ENCODE data around the gene PAM.
"Not testable (repeated sequence)": the region's sequence is repeated elsewhere in the genome, so short reads cannot be mapped to it uniquely, and the experiment has no call there.

Gene PAM

DNA sequence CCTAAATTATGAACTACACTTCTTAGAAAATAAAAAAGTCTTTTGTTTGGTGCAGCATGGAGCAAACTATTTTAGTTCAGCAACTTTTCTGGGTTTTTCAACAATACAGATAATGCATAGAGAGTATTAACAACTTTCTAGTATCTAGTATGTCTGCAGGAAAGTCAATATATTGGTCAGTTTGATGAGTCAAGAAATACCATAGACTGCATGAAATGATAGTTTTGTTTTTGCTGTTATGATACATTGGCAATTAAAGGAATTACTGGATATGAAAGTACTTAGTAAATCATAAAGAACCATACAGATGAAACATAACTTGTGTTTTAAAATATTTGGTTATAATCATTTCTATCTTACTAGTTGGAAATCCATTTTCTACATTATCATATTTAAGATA lies 191.3 kb downstream of the PAM start:
- peak; percentile 16 for DNase-seq

GRCh38 chr5:102946971-102947370 lies 191.9 kb downstream of the PAM start:
- no peak for DNase-seq

GRCh38 chr5:102955488-102955887 lies 200.4 kb downstream of the PAM start:
- no peak for DNase-seq

- DNase-seq = no peak
Observed at GRCh38 chr5:102956599-102956998, 201.5 kb downstream of the PAM start.

- DNase-seq = no peak
Observed at GRCh38 chr5:102957141-102957540, 202.0 kb downstream of the PAM start.

DNA sequence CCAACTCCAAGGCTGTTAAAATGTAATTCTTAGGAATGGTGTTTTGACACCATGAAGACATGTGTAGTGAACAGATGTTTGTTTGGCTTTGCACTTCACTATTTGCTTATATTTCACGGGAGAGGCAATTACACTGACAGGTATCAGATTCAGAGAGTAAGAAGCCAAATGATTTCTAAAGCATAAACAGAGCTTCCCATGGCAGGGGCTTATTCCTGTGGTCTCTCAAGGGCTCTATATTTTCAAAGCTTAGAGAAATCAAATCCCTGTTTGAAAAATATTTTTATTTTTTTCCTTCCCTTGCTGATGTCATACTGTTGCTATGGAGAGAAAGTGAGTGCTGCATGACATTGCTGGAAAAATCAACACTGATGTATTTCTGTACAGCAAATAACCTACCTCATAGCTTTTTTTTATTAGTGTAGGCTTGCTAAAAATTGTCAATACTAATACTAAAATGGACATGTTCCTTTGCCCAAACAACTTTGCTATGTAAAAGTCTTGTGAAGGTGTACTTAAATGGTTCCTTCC lies 203.4 kb downstream of the PAM start:
- no peak for DNase-seq

- DNase-seq = peak; percentile 56
Observed at GRCh38 chr5:102959055-102959454, 203.9 kb downstream of the PAM start.

DNA sequence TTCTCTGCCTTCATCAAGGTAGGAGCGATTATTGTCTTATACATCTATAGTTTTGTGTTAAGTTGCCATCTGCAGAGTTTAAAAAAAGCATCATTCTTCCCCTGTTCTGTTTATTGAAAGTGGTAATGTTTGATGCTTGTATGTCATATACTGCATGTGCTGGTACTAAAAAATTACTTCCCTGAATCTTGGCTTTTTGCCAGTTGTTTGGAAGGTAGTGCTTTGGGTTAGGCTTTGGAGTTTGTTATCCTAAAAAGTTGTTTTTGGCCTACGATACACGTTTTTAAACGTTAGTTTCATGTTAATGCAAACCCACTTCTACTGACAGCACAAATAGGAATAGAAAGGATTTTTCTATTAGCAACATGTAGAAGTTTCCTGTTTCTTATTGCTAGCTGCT lies 206.6 kb downstream of the PAM start:
- DNase-seq = no peak

DNA sequence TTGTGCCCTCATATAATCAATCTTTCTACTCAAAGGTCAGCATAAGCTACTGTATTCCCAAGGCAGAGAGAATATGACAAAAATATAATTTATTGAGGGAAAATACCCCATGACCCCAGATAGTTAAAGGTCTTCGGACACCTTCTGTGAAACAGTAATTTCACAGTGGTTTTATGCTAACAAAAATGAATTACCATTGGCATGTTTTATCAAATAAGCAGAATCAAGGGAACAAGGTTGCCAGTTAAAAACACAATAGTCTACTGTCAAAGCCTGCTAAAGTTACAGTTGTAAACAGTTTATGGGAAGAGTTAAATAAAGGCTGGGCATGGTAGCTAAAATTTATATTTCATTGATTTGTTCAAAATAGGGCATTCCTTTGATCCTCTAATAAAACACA lies 210.5 kb downstream of the PAM start:
- no peak for DNase-seq

- no peak for DNase-seq
Observed at GRCh38 chr5:102969641-102970040, 214.5 kb downstream of the PAM start.

DNA sequence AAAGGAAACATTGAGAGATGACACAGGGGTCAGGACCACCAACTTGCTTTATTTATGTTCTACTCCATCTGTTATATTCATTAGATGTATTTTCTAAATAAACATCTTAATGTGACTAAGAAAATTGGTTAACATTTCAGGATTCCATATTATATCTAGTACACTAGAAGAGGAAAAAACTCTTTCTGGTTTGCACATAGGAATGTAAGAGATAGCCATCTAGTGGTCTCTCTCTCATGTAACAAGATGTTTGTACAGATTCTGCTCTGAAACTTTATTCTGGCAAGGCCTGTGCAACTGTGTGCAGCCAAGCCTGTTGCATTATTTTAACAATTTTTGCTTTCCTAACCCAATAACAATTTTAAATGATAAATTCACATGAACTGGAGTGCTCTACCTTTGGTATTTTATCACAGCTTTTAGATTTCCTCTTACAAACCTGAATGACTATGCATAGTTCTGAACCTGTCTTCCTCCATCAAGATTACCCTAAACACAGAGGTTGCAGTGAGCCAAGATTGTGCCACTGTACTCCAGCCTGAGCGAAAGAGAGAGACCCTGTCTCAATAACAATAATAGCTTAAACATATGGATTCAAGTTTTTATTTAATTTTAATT lies 216.7 kb downstream of the PAM start:
- DNase-seq = peak; percentile 11

DNA sequence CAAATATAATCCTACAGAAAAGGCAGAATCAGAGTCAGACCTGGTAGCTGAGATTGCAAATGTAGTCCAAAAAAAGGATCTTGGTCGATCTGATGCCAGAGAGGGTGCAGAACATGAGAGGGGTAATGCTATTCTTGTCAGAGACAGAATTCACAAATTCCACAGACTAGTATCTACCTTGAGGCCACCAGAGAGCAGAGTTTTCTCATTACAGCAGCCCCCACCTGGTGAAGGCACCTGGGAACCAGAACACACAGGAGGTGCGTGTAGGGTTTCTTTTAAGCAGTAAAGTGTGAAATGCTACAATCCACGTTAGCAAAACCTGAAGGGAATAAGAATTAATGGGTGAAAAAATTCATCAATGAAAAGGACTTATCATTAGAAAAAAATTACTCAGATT lies 219.1 kb downstream of the PAM start:
- no peak for DNase-seq

DNA sequence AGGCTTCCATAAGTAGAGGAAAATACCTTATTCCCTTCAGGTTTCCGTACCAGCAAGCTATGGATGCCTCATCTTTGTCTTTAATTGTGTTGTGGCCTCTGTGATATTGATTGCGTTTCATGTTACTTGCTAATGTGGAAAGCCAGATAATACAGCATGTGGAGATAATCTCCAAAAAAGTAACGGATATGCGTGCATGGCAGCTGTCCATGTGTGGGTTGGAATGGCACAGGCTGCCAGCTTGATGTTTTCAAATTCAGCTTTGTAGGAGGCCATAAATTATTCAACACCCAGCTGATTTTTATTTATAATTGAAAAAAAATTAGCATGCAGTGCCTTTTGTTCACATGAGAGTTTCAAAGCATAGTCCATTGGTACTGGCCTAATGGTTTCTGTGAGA lies 219.9 kb downstream of the PAM start:
- no peak for DNase-seq

DNA sequence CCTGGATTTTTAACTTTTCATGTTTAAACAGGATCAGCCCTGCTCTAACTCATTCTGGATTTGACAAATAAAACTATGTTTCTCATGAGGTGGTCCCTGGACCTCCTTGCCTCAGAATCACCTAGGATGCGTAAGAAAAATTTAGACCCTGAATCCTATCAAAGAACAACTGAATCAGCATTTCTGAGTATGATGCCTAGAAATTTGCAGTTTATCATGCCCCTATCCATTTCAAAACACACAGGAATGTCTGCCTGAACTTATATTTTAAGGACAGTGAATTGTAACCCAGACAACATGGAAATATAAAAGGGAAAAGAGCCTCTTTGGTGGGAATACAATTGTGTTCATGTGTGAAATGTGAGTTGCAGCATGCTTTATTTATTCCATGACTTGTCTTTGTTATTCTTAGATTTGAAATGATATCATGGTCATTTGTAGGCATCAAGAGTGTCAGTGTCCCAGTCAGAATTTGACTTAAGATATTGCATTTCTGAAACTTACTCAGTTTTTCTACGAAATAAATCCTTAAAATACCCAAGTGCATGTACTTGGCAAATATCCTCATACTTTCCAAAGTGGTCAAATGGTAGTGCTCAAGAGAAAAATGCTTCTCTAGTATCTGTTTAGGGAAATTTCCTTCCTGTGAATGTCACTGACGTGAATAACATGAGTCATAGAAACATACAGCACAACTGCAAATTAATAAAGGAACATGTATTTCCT lies 220.5 kb downstream of the PAM start:
- DNase-seq = no peak

DNA sequence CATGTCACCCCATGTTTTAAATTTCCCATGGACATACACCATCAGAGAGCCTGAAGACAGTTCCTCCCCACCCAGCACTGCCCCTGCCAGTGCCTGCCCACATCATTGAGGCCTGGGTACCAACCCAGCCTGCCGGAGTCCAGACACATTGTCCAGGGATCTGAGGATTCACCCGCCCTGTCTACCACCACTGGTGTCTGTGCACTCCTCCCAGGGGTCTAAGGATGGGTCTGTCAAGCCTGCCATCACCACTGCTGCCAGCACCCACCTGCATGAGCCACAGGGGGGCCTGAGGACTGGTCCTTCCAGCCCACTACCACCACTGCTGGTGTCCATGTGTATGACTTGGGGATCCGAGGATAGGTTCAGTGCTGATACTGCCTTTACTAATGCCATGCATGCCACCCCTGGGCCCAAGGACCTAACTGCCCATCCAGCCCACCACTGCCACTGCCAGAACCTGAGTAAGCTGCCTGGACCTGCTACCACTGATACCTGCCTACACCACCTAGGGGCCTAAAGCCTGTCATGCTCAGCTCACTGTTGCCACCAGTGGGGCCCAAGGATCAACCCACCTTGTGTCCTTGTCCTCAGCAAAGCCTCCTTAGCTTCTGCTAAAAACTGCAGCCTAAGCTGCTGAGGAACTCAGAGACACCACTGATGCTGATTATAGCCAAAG lies 227.0 kb downstream of the PAM start:
- DNase-seq = no peak

DNA sequence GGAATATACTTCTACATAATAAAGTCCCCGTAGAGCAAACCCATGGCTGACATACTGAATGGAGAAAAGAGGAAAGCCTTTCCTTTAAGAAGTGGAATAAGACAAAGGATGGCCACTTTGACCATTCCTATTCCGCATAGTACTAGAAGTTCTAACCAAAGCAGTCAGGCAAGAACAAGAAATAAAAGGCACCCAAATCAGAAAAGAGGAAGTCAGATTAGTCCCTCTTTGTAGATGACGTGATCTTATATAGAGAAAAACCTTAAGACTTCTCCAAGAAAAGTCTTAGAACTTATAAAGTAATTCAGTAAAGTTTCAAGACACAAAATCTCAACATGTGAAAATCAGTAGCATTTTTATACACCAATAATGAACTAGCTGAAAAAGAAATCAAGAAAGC lies 231.0 kb downstream of the PAM start:
- no peak for DNase-seq

DNA sequence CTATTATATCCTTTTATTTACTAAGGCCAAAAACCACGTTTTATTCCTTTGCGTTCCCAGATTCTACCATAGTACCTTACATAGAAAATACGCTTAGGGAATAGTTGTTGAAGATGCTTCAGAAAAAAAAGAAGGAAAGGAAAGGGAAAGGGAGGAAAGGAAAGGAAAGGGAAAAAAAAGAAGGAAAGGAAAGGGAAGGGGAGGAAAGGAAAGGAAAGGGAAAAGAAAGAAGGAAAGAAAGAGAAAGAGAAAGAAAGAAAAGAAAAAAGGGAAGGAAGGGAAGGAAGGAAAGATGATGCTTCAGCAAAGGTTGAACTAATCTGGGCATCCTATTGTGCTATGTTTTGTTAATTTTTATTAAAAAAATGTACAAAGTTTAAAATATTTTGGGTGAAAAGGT lies 233.4 kb downstream of the PAM start:
- DNase-seq = no peak

- DNase-seq = no peak
Observed at GRCh38 chr5:102991802-102992201, 236.7 kb downstream of the PAM start.

DNA sequence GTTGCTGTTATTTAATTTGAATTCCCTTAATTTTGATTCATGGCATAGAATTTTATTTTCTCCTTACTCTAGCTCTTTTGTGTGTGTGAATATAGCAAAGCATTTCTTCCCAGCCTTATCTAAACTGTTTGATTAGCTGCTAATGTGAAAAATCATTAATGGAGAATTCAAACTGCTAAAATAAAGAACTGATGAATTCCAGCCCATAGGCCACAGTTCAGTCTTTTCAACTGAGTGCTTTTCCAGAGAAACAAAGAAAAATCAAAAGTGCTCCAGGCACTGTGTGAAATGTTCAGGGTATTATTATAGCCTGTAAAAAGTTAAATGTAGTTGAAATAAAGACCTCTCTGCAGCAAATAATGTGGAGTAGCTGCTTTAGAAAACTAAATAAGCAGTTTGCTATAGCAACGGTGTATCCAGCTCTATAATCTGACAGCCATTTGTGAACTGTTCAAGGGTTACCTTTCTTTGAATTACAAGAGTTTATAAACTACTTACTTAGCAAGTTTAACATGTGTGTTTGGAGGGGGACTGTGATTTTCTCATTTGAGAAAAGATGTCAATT lies 241.0 kb downstream of the PAM start:
- no peak for DNase-seq

GRCh38 chr5:102998224-102998623 lies 243.1 kb downstream of the PAM start:
- no peak for DNase-seq

DNA sequence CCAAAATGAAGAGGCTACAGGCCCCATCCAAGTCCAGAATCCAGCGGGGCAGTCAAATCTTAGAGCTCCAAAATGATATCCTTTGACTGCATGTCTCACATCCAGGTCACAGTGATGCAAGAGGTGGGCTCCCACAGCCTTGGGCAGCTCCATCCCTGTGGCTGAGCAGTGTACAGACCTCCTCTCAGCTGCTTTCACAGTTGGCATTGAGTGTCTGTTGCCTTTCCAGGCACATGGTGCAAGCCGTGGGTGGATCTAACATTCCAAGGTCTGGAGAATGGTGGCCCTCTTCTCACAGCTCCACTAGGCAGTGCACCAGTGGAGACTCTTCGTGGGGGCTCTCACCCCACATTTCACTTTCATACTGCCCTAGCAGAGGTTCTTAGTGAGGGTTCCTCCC lies 244.1 kb downstream of the PAM start:
- no peak for DNase-seq

DNA sequence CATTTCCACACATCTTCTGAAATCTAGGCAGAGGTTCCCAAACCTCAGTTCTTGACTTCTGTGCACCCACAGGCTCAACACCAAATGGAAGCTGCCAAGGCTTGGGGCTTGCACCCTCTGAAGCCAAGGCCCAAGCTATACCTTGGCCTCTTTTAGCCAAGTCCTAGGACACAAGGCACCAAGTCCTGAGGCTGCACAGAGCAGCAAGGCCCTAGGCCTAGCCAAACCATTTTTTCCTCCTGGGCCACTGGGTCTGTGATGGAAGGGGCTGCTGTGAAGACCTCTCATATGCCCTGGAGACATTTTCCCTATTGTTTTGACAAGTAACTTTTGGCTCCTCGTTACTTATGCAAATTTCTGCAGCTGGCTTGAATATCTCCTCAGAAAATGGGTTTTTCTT lies 244.5 kb downstream of the PAM start:
- not testable (repeated sequence) for DNase-seq

DNA sequence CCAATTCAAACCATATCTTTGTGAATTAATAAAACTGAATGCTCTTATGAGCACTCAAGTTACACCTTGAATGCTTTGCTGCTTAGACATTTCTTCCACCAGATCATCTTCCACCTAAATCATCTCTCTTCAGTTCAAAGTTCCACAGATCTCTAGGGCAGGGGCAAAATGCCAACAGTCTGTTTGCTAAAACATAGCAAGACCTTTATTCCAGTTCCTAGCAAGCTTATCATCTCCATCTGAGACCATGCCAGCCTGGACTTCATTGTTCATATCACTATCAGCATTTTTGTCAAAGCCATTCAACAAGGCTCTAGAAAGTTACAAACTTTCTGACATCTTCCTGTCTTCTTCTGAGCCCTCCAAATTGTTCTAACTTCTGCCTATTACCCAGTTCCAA lies 245.0 kb downstream of the PAM start:
- DNase-seq = no peak

DNA sequence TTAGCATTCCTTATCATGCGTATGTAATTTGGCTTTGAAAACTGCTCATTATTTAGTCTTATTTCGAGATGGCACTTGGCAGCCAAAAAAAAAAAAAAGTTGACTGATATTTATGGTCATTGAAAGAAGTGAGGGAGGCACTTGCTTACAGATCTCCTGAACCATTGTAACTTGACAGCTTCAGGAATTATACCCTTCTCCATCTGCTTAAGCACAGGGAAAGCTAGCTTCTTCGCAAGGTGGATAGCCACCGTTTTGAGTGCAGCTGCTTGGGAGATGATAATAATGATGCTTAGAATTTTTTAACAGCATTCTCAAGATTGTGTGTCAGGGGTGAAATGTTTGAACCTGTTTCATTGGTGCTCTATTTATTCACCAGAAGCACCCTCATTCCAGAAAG lies 248.8 kb downstream of the PAM start:
- no peak for DNase-seq

Measured in activated CD4-positive, alpha-beta T cell treated with anti-CD3 and anti-CD28 coated beads, Interleukin-10, Interleukin-2, amounts not matched to agents 100 ng/mL and 50 ng/mL, durations not matched to agents 16 hours and 8 hours (primary cell).